HepG2 (cell line): Measurements from ENCODE around the gene TRIM2. TPM values are rescaled to one million over a fixed set of nuclear protein-coding genes. Genes with fewer than 3 reads are reported as not detected.

Experiments used
- ATAC-seq: fragments of 200-7000 bp; cut with Tn5 transposase; 3 replicates; pipeline ENCODE4 v1.9.1; 2020; ENCODE audit warnings: mild to moderate bottlenecking, moderate library complexity
- BruUV-seq: library from RNA; stranded (reverse); fragments of 400-500 nt; replicated peaks from 2 replicates; lab custom pipeline; 2021; lab: Mats Ljungman, UMichigan
- CTCF ChIA-PET: fragments of 300-600 bp; formaldehyde crosslinking; extraction: SDS; loops from one replicate; lab custom pipeline; 2021; ENCODE audit warnings: low total read pairs, inconsistent platforms, low intra/inter-chr PET ratio; lab: Yijun Ruan, JAX
- POLR2A ChIA-PET: fragments of 350-600 bp; sonication (Branson Sonifier 250); formaldehyde crosslinking; loops from one replicate; lab custom pipeline; 2020; ENCODE audit warnings: antibody characterized with exemption, inconsistent platforms; lab: Yijun Ruan, JAX
- DNase-seq: peaks from one replicate; pipeline ENCODE4 v3.0.0-alpha.2; 2015; ENCODE audit warnings: low spot score
- FAIRE-seq: peaks from 3 replicates; lab custom pipeline; 2011; peaks lifted over from hg19 to GRCh38; lab: Jason Lieb, UNC
- H2AFZ ChIP-seq: one replicate; pipeline ENCODE4 v1.6.1; 2011; ENCODE audit warnings: low read length, inconsistent platforms
- H3K27ac ChIP-seq: fragments of 300-600 bp; 3 replicates; pipeline ENCODE4 v1.8.0; 2011; ENCODE audit warnings: mixed run types, mild to moderate bottlenecking, mixed read lengths, low read length, inconsistent platforms; ENCODE audit not compliant: insufficient read depth; ENCODE audit errors: extremely low read length
- H3K27me3 ChIP-seq, 2 experiments: fragments of 200-600 bp in 1 of 2; 2 replicates in 1 of 2; 3 replicates in 1 of 2; pipeline versions ENCODE4 v1.6.0 to v1.8.0; 2011; ENCODE audit warnings: low read length in 2 of 2, mild to moderate bottlenecking in 2 of 2, moderate library complexity in 2 of 2, inconsistent platforms in 1 of 2; ENCODE audit not compliant: insufficient read depth in 2 of 2, control insufficient read depth in 1 of 2
- H3K36me3 ChIP-seq, 2 experiments: fragments of 200-600 bp in 1 of 2; replicated peaks in 1 of 2; 2 replicates in 1 of 2; 3 replicates in 1 of 2; pipeline versions ENCODE4 v1.5.1 to v1.8.0; 2011; ENCODE audit warnings: low read length in 2 of 2, inconsistent platforms in 1 of 2; ENCODE audit not compliant: insufficient read depth in 2 of 2, control insufficient read depth in 1 of 2
- H3K4me1 ChIP-seq: 2 replicates; pipeline ENCODE4 v1.5.1; 2012; ENCODE audit warnings: low read length, inconsistent platforms; ENCODE audit not compliant: insufficient read depth
- H3K4me2 ChIP-seq: 2 replicates; pipeline ENCODE4 v1.6.0; 2011; ENCODE audit warnings: low read depth, low read length, inconsistent platforms
- H3K4me3 ChIP-seq, 3 experiments: fragments of 200-600 bp in 1 of 3; sonication (generic), shearing (Covaris generic) in 1 of 3; replicated peaks in 1 of 3; 2 replicates each; pipeline ENCODE4 v1.5.1; 2011 to 2016; ENCODE audit warnings: low read length in 3 of 3, inconsistent platforms in 2 of 3, low read depth in 2 of 3, mild to moderate bottlenecking in 2 of 3, control low read depth in 1 of 3, mixed read lengths in 1 of 3; ENCODE audit not compliant: insufficient read depth in 1 of 3
- H3K79me2 ChIP-seq: one replicate; pipeline ENCODE4 v1.6.1; 2011; ENCODE audit warnings: low read length, inconsistent platforms; ENCODE audit not compliant: insufficient read depth
- H3K9ac ChIP-seq: 2 replicates; pipeline ENCODE4 v1.6.0; 2011; ENCODE audit warnings: mild to moderate bottlenecking, low read depth, low read length, inconsistent platforms; ENCODE audit not compliant: insufficient read depth
- H3K9me3 ChIP-seq: 2 replicates; pipeline ENCODE4 v1.5.1; 2012; ENCODE audit warnings: mild to moderate bottlenecking, low read length
- H4K20me1 ChIP-seq: 2 replicates; pipeline ENCODE4 v1.6.0; 2011; ENCODE audit warnings: inconsistent platforms, mild to moderate bottlenecking, low read length, moderate library complexity; ENCODE audit not compliant: insufficient read depth
- ATM ChIP-seq: fragments of 450-650 bp; IDR thresholded peaks from 2 replicates; pipeline ENCODE4 v1.7.1; 2017; ENCODE audit warnings: mild to moderate bottlenecking, borderline replicate concordance
- CHD4 ChIP-seq: fragments of 200-600 bp; sonication (generic); IDR thresholded peaks from 2 replicates; pipeline ENCODE4 v1.7.0; 2017; ENCODE audit warnings: mild to moderate bottlenecking, low read length, borderline replicate concordance
- CREB1 ChIP-seq, 2 experiments: fragments of 450-650 bp in 1 of 2; IDR thresholded peaks; 2 replicates each; pipeline ENCODE4 v1.6.1; 2016 to 2017; ENCODE audit warnings: control low read depth in 1 of 2, mild to moderate bottlenecking in 1 of 2, missing compliant biosample characterization in 1 of 2, missing genetic modification characterization in 1 of 2
- DNMT3B ChIP-seq: conservative IDR thresholded peaks from 2 replicates; pipeline ENCODE4 v1.6.1; 2016; ENCODE audit warnings: missing biosample characterization, control low read depth
- FOXO4 ChIP-seq: sonication (generic); formaldehyde crosslinking; conservative IDR thresholded peaks from 2 replicates; pipeline ENCODE4 v1.8.1; 2023; ENCODE audit warnings: missing genetic modification reagents
- GABPA ChIP-seq, 2 experiments: IDR thresholded peaks; 2 replicates each; pipeline ENCODE4 v1.6.1; 2011 to 2016; ENCODE audit warnings: low read depth in 2 of 2, low read length in 1 of 2, missing biosample characterization in 1 of 2, missing genetic modification characterization in 1 of 2
- IRX3 ChIP-seq: sonication (generic); formaldehyde crosslinking; IDR thresholded peaks from 2 replicates; pipeline ENCODE4 v1.8.1; 2023; ENCODE audit warnings: mild to moderate bottlenecking, low read depth, missing genetic modification reagents, borderline replicate concordance
- MATR3 ChIP-seq: sonication (generic); formaldehyde crosslinking; IDR thresholded peaks from 2 replicates; pipeline ENCODE4 v1.4.0; 2020; ENCODE audit warnings: missing genetic modification reagents
- MEIS1 ChIP-seq: sonication (generic); formaldehyde crosslinking; IDR thresholded peaks from 2 replicates; pipeline ENCODE4 v1.9.0; 2021; ENCODE audit warnings: mild to moderate bottlenecking, missing genetic modification reagents, moderate library complexity, borderline replicate concordance
- PHB2 ChIP-seq: fragments of 450-650 bp; IDR thresholded peaks from 2 replicates; pipeline ENCODE4 v1.6.1; 2018; ENCODE audit not compliant: partially characterized antibody
- REXO4 ChIP-seq: sonication (generic); formaldehyde crosslinking; IDR thresholded peaks from 2 replicates; pipeline ENCODE4 v1.8.0; 2022; ENCODE audit warnings: missing genetic modification reagents, mild to moderate bottlenecking, borderline replicate concordance
- SMARCE1 ChIP-seq: fragments of 450-650 bp; IDR thresholded peaks from 2 replicates; pipeline ENCODE4 v1.6.1; 2017; ENCODE audit warnings: borderline replicate concordance
- SMC3 ChIP-seq: IDR thresholded peaks from 2 replicates; pipeline ENCODE4 v1.6.1; 2011; ENCODE audit warnings: low read length, improper control_type of control experiment
- SMYD3 ChIP-seq: sonication (generic); formaldehyde crosslinking; IDR thresholded peaks from 2 replicates; pipeline ENCODE4 v1.8.1; 2023; ENCODE audit warnings: mild to moderate bottlenecking, missing genetic modification reagents
- ZNF160 ChIP-seq: sonication (generic); formaldehyde crosslinking; IDR thresholded peaks from 2 replicates; pipeline ENCODE4 v1.8.0; 2022; ENCODE audit warnings: mild to moderate bottlenecking, inconsistent platforms, missing genetic modification reagents
- WGBS: methylation state at CpG from one replicate; pipeline ENCODE4 v1.1.6; 2017; ENCODE audit warnings: low lambda C conversion rate; 5-methylcytosine and 5-hydroxymethylcytosine counted together
- in situ Hi-C: cut with HindIII; loops from 2 replicates; pipeline ENCODE4 v1.10.0; 2017; ENCODE audit warnings: low pct_unique_long_range_greater_than_20kb; ENCODE audit not compliant: extremely low pct_ligation_motif_present
- intact Hi-C: fragments of 100-400 bp; cut with micrococcal nuclease; formaldehyde crosslinking; loops from one replicate; pipeline ENCODE4 v1.10.0; 2022; ENCODE audit not compliant: unreplicated experiment
- polyA plus RNA-seq, 8 experiments: library from polyadenylated mRNA; depleted of rRNA in 3 of 8; stranded (reverse) in 7 of 8; unstranded in 1 of 8; fragments of >200 nt; fragmentation: Illumina TruSeq in 4 of 8; extraction: Trizol in 4 of 8; gene quantifications; 2 replicates each; pipeline versions ENCODE4 v1.2.1 to v1.2.3, GENCODE V29; 2011 to 2016; ENCODE audit warnings: low read depth in 4 of 8, missing spikeins in 1 of 8, mixed read lengths in 1 of 8; ENCODE audit not compliant: insufficient read depth in 1 of 8
- total RNA-seq, 5 experiments: library from RNA; depleted of rRNA; stranded (reverse); fragments of >200 nt; fragmentation: Illumina TruSeq; extraction: Trizol; gene quantifications; 2 replicates each; pipeline ENCODE4 v1.2.3, GENCODE V29; 2016; ENCODE audit warnings: low read depth in 1 of 5
- TF ChIP-seq, protein P1 (sequence below): sonication (generic); formaldehyde crosslinking; IDR thresholded peaks from 2 replicates; pipeline ENCODE4 v1.8.0; 2022; ENCODE audit warnings: mild to moderate bottlenecking, missing genetic modification reagents; ENCODE audit not compliant: insufficient replicate concordance
- TF ChIP-seq, protein P2 (sequence below): sonication (generic); formaldehyde crosslinking; IDR thresholded peaks from 2 replicates; pipeline ENCODE4 v1.5.1; 2020; ENCODE audit warnings: mild to moderate bottlenecking, missing genetic modification reagents

Gene TRIM2
- total and polyA plus RNA-seq, 2 of the 13 experiments (the other 11 are each of a cell fraction or from before 2014, with no cell fraction given) = 2.1 to 4.2 TPM

DNA sequence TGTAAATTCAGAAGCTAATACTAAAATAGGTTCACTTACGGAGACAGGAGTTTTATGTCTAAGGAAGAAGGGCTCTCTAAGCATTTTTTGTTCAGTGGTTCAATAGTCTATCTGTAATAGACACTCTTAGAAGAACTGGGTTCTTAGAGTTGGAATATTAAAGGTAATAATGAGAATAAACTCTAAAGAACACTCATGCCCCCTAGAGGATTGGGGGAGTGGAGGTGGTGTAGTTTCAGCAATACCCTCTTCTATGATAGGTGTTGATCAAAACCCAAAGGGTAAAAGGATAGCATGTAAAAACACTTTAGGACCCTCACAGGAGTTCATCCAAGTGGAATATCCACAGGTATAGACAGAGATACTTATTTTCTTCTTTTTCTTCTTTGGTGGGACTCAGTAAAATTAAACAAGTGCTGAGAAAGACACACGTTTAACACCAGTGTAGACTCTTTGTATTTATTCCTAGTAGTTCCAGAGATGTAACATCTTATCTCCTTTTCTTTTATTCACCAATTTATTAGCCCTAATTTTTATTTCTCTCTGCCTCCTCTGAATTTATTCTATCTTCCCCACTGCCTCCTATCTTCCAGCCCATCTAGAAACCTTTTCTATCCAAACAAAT is 114.6 kb downstream of the TRIM2 start (continued):
- TF ChIP-seq CHD4 = no peak
- no peak for TF ChIP-seq IRX3 (CRISPR knock-in tag)
- no peak for TF ChIP-seq REXO4 (CRISPR knock-in tag)
- TF ChIP-seq GABPA (IDR thresholded peaks at IDR 0.05; ENCODE audit: low read depth, low read length) = no peak
- TF ChIP-seq GABPA (CRISPR knock-in tag; IDR thresholded peaks at IDR 0.05; ENCODE audit: low read depth) = no peak
- TF ChIP-seq SMYD3 (CRISPR knock-in tag) = no peak
- no peak for TF ChIP-seq SMARCE1
- TF ChIP-seq SMC3 = peak; percentile 77
- TF ChIP-seq PHB2 = no peak
- TF ChIP-seq, protein P1, sequence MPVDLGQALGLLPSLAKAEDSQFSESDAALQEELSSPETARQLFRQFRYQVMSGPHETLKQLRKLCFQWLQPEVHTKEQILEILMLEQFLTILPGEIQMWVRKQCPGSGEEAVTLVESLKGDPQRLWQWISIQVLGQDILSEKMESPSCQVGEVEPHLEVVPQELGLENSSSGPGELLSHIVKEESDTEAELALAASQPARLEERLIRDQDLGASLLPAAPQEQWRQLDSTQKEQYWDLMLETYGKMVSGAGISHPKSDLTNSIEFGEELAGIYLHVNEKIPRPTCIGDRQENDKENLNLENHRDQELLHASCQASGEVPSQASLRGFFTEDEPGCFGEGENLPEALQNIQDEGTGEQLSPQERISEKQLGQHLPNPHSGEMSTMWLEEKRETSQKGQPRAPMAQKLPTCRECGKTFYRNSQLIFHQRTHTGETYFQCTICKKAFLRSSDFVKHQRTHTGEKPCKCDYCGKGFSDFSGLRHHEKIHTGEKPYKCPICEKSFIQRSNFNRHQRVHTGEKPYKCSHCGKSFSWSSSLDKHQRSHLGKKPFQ (CRISPR knock-in tag) = no peak
- TF ChIP-seq ATM = no peak

DNA sequence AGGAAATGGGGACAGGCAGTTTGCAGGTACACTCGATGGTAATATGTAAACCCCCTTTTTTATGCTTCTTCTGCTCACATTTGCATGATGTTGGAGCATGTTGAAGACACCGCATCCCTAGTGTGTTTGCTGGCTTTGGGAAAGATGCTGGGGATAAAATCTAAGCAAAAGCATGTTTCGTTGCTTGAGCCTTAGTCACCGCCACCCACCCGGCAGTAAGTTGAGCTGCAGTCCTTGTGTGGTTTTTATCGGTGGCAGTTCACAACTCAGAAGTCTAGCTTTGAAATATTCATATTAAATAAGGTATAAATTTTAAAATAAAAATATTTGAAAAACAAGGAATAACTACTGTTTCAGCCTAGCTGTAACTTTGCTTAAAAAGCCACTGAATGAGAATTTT is 118.5 kb downstream of the TRIM2 start:
- POLR2A ChIA-PET = no interaction called here
- Histone ChIP-seq H3K9ac (no peak overlapping the region), H4K20me1 (no peaks in the 10 kb centered on the region), H3K9me3 (no peaks in the 10 kb centered on the region), H3K4me2 (peak overlapping the region; percentile 26; the same call in 1 of the 2 replicates), H3K79me2 (no peaks in the 10 kb centered on the region), H3K27ac (no peak overlapping the region), H2AFZ (no peak overlapping the region), H3K4me1 (peaks cover 13% of the 10 kb centered on the region), H3K4me3 (no peak overlapping the region), H3K27me3 (no peaks in the 10 kb centered on the region), H3K36me3 (no peaks in the 10 kb centered on the region)
- no peak for ATAC-seq
- WGBS = 86% methylated on average over 6 of the region's 6 CpGs
- no peak for DNase-seq
- CTCF ChIA-PET = no interaction called here
- BruUV-seq = no TSS peak
- no peak for FAIRE-seq
- intact Hi-C loops = loop anchor here (5.0 kb wide), 1 partner anchor 240 kb away; no protein-coding TSS in a partner anchor
- in situ Hi-C loops = no loop called here
- no peak for TF ChIP-seq MEIS1 (CRISPR knock-in tag)
- no peak for TF ChIP-seq DNMT3B (CRISPR knock-in tag)
- no peak for TF ChIP-seq MATR3 (CRISPR knock-in tag)
- no peak for TF ChIP-seq ZNF160 (CRISPR knock-in tag)
- no peak for TF ChIP-seq CREB1 (IDR thresholded peaks at IDR 0.05)
- TF ChIP-seq CREB1 (CRISPR knock-in tag; IDR thresholded peaks at IDR 0.05) = no peak
- no peak for TF ChIP-seq FOXO4
- TF ChIP-seq, protein P2, sequence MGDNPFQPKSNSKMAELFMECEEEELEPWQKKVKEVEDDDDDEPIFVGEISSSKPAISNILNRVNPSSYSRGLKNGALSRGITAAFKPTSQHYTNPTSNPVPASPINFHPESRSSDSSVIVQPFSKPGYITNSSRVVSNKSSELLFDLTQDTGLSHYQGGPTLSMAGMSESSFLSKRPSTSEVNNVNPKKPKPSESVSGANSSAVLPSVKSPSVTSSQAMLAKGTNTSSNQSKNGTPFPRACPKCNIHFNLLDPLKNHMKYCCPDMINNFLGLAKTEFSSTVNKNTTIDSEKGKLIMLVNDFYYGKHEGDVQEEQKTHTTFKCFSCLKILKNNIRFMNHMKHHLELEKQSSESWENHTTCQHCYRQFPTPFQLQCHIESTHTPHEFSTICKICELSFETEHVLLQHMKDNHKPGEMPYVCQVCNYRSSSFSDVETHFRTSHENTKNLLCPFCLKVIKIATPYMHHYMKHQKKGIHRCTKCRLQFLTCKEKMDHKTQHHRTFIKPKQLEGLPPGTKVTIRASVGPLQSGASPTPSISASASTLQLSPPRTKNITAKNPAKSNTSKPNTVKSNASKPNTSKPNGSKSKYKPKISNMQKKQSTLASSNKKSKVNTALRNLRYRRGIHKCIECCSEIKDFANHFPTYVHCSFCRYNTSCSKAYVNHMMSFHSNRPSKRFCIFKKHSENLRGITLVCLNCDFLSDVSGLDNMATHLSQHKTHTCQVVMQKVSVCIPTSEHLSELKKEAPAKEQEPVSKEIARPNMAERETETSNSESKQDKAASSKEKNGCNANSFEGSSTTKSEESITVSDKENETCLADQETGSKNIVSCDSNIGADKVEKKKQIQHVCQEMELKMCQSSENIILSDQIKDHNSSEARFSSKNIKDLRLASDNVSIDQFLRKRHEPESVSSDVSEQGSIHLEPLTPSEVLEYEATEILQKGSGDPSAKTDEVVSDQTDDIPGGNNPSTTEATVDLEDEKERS (CRISPR knock-in tag) = no peak
